Thymus (tissue), 14 donors: Measurements from ENCODE around the gene ZNF530. TPM values are rescaled to one million over a fixed set of nuclear protein-coding genes. Genes with fewer than 3 reads are reported as not detected.

Experiments
- DNase-seq, 9 donors: peaks; one replicate each; pipeline ENCODE4 v3.0.0-alpha.2; 2013; ENCODE audit warnings: low spot score in 9 of 9, low read depth in 6 of 9, missing footprints in 1 of 9
- H3K27ac ChIP-seq, 2 donors: one replicate each; pipeline ENCODE4 v1.5.1; 2013; ENCODE audit warnings: control low read depth in 1 of 2, low read depth in 1 of 2, low read length in 1 of 2, mild to moderate bottlenecking in 1 of 2, moderate library complexity in 1 of 2
- H3K27me3 ChIP-seq, 2 donors: one replicate each; pipeline ENCODE4 v1.5.1; 2013; ENCODE audit warnings: low read length in 1 of 2; ENCODE audit not compliant: control insufficient read depth in 2 of 2, insufficient read depth in 1 of 2
- H3K36me3 ChIP-seq, 2 donors: one replicate each; pipeline ENCODE4 v1.5.1; 2013; ENCODE audit warnings: low read length in 1 of 2, mild to moderate bottlenecking in 1 of 2, moderate library complexity in 1 of 2; ENCODE audit not compliant: control insufficient read depth in 2 of 2, insufficient read depth in 2 of 2
- H3K4me1 ChIP-seq, 2 donors: one replicate each; pipeline ENCODE4 v1.5.1; 2013; ENCODE audit warnings: low read length in 2 of 2; ENCODE audit not compliant: control insufficient read depth in 2 of 2, insufficient read depth in 2 of 2
- H3K4me3 ChIP-seq, 2 donors: one replicate each; pipeline ENCODE4 v1.5.1; 2013; ENCODE audit warnings: low read length in 2 of 2, control low read depth in 1 of 2, mild to moderate bottlenecking in 1 of 2
- H3K9me3 ChIP-seq, 2 donors: one replicate each; pipeline ENCODE4 v1.5.1; 2013; ENCODE audit warnings: low read length in 1 of 2, mild to moderate bottlenecking in 1 of 2; ENCODE audit not compliant: control insufficient read depth in 2 of 2, insufficient read depth in 1 of 2
- WGBS: extraction: QIAGEN DNeasy Blood & Tissue Kit; methylation state at CpG from one replicate; pipeline ENCODE4 v1.1.7; 2013; 5-methylcytosine and 5-hydroxymethylcytosine counted together
- long read RNA-seq, 10 donors: transcript quantifications; one replicate each; lab custom pipeline, GENCODE V29; 2026
- polyA plus RNA-seq: library from polyadenylated mRNA; stranded (reverse); fragments of 200-250 nt; gene quantifications from one replicate; pipeline ENCODE4 v1.2.3, GENCODE V29; 2013
- total RNA-seq: library from RNA; stranded (reverse); fragments of 120-200 nt; gene quantifications from one replicate; pipeline ENCODE4 v1.2.4, GENCODE V29; 2013
- donor health status: healthy.

The ZNF530 gene
- total RNA-seq (6.2 TPM), polyA plus RNA-seq (3.9 TPM)
- long read RNA-seq, donor 1: 0 reads
- long read RNA-seq, donor 2, full-length matches to known transcripts: 8 of 8 reads
- long read RNA-seq, donor 2, partial matches to known transcripts: 0 of 8 reads
- long read RNA-seq, donor 2, other reads (novel, unspliced or antisense): 0 of 8 reads
- long read RNA-seq, donor 3, full-length matches to known transcripts: 5 of 5 reads
- long read RNA-seq, donor 3, partial matches to known transcripts: 0 of 5 reads
- long read RNA-seq, donor 3, other reads (novel, unspliced or antisense): 0 of 5 reads
- long read RNA-seq, donor 4, full-length matches to known transcripts: 5 of 5 reads
- long read RNA-seq, donor 4, partial matches to known transcripts: 0 of 5 reads
- long read RNA-seq, donor 4, other reads (novel, unspliced or antisense): 0 of 5 reads
- long read RNA-seq, donor 5, partial matches to known transcripts: 0 of 1 reads
- long read RNA-seq, donor 5, other reads (novel, unspliced or antisense): 0 of 1 reads
- long read RNA-seq, donor 6, full-length matches to known transcripts: 5 of 5 reads
- long read RNA-seq, donor 6, partial matches to known transcripts: 0 of 5 reads
- long read RNA-seq, donor 6, other reads (novel, unspliced or antisense): 0 of 5 reads
- long read RNA-seq, donor 7, full-length matches to known transcripts: 1 of 1 reads
- long read RNA-seq, donor 7, partial matches to known transcripts: 0 of 1 reads
- long read RNA-seq, donor 7, other reads (novel, unspliced or antisense): 0 of 1 reads
- long read RNA-seq, donor 8, full-length matches to known transcripts: 1 of 1 reads
- long read RNA-seq, donor 8, partial matches to known transcripts: 0 of 1 reads
- long read RNA-seq, donor 8, other reads (novel, unspliced or antisense): 0 of 1 reads
- long read RNA-seq, donor 9, full-length matches to known transcripts: 1 of 1 reads
- long read RNA-seq, donor 9, partial matches to known transcripts: 0 of 1 reads
- long read RNA-seq, donor 9, other reads (novel, unspliced or antisense): 0 of 1 reads
- long read RNA-seq, donor 10: 0 reads

DNA sequence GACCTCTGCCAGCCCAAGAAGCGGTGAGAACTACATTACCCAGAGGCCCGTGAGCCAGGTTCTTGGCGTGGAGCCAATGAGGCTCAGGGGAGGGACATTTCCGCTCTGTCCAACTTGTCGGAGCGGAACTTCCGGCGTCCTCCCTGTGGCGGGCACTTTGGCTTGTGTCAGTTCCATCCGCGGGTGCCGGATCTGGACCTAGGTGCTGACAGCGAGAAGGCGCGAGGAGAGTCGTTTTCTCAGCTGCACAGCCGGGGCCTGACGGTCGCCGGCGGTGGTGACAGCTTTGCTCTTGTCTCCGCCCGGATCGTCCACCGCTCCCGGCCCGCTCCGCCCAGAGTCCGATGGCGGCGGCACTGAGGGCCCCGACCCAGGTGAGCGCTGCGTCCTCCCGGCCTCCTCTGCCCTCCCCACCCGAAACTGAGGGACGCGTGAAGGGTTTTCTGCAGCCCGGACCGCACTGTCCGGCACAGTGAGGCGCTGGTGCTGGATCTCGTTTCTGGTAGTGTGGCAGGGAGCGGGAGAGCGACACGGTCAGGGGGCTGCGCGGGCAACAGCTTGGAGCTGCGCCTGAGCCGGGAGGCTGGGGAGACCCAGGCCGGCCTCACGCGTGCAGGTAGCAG is at the start of gene ZNF530:
Gene ZNF530, plus strand, starts transcription at position 125 of the 623 bp plus-strand sequence. CDS start 4,461 bp downstream, outside the sequence.
- Histone ChIP-seq H3K27ac (no peak within 1 kb of the TSS), H3K9me3 (peaks cover 5 to 6% of the 10 kb centered on the region in 2 donors), H3K36me3 (peaks cover 5 to 16% of the 10 kb centered on the region in 2 donors), H3K27me3 (no peaks in the 10 kb centered on the region), H3K4me1 (peaks cover 8 to 10% of the 10 kb centered on the region in 2 donors), H3K4me3 (peak within 1 kb of the TSS; percentile 76 to 92)
- peak; percentile 65 to 90 (median 78) for DNase-seq
- under 1% methylated on average over 53 of the region's 53 CpGs for WGBS

DNA sequence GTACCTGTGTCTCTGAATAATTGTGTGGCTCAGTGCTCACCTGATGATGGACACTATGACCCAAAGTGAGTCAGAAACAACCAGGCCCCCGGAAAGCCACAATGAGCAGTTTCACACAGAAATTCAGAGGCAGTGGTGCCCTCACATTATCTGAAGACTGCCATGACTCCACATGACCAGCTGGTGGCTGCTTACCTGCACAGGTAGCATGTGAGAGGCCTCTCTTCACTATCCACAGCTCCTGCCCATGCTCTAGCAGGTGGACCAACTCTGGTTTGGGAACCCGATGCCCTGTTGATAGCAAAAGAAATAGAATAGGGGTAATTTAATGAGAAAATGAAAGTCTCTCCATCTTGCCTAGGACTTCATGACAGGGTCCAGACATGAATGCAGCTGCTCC is 47.3 kb upstream of the ZNF530 start:
- H3K4me1 ChIP-seq: no peaks in the 10 kb centered on the region
- H3K27me3 ChIP-seq: no peaks in the 10 kb centered on the region
- 98% methylated on average over 2 of the region's 2 CpGs for WGBS
- peaks cover 68 to 75% of the 10 kb centered on the region in 2 donors for H3K36me3 ChIP-seq
- peaks cover 18 to 26% of the 10 kb centered on the region in 2 donors for H3K9me3 ChIP-seq
- no peak overlapping the region for H3K4me3 ChIP-seq
- no peak for DNase-seq
- no peak overlapping the region for H3K27ac ChIP-seq

GRCh38 chr19:57557659-57558058 is 42.0 kb upstream of the ZNF530 start:
- Histone ChIP-seq H3K4me3 (no peak overlapping the region), H3K4me1 (peaks cover 10 to 14% of the 10 kb centered on the region in 2 donors), H3K27me3 (no peaks in the 10 kb centered on the region), H3K9me3 (peaks cover 7 to 32% of the 10 kb centered on the region in 2 donors), H3K36me3 (peaks cover 30 to 36% of the 10 kb centered on the region in 2 donors), H3K27ac (no peak overlapping the region)
- no peak for DNase-seq
- 95% methylated on average over 5 of the region's 5 CpGs for WGBS

DNA sequence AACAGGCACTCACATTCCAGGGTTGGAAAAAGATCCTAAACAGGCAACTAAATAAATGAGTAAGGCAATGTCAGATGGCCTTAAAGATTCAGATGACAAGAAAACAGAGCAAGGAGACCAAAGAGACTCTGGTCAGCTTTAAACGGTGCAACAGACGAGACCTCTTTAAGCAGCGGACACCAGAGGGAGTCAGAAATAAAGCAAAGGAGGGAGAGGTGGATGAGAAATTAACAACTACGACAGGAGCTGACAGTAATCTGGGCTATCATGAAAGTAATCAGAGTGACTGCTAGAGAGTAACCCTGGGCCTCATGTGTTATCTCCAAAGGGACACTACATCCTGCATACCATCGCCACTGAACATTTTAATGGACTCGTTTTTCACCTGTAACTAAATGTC is 41.2 kb upstream of the ZNF530 start:
- peaks cover 10 to 14% of the 10 kb centered on the region in 2 donors for H3K4me1 ChIP-seq
- no peaks in the 10 kb centered on the region for H3K27me3 ChIP-seq
- no peak for DNase-seq
- peak overlapping the region; percentile 76 to 83 for H3K4me3 ChIP-seq
- H3K27ac ChIP-seq: no peak overlapping the region
- 54% methylated on average over 6 of the region's 6 CpGs for WGBS
- H3K36me3 ChIP-seq: peaks cover 23 to 27% of the 10 kb centered on the region in 2 donors
- H3K9me3 ChIP-seq: peaks cover 5 to 27% of the 10 kb centered on the region in 2 donors

GRCh38 chr19:57559008-57559403 is 40.7 kb upstream of the ZNF530 start:
- H3K36me3 ChIP-seq: peaks cover 19 to 22% of the 10 kb centered on the region in 2 donors
- no peaks in the 10 kb centered on the region for H3K27me3 ChIP-seq
- peak overlapping the region; percentile 76 to 83 for H3K4me3 ChIP-seq
- peak in 2 of 9 donors; percentile 13 to 39 for DNase-seq
- H3K27ac ChIP-seq: peak overlapping the region in 1 of 2 donors; percentile 22
- peaks cover 10 to 14% of the 10 kb centered on the region in 2 donors for H3K4me1 ChIP-seq
- H3K9me3 ChIP-seq: peaks cover 5 to 24% of the 10 kb centered on the region in 2 donors
- WGBS: under 1% methylated on average over 22 of the region's 22 CpGs

DNA sequence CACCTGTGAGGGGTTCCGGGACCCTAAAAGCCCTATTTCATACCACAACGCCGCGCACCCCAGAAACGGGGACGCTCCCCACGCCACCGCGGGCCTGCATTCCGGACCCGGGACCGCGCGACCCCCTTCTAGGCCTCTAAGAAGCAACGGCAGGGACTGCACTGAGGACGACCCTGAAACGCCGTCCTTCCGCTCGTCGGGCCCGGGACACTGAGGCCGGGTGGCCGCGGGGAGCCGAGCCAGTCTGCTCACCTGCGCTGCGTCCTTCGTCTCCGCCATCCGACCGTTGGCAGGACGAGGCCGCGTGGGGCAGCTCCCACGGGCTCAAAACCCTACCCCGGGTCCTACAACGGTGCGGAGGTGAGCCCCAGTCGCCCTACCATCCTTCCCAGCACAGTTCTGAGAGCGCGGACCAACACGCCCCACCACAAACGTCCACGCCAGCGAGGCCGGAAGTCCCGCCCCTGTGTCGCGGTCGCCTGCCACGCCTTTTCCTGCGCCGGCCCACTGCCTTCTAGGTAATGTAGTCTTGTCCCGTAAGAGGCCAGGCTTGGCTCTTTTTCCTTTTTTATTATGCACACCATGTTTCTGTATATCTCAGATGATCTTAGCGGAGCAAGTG is 40.2 kb upstream of the ZNF530 start, which contains the start of gene ZNF550:
Gene ZNF550, minus strand, starts transcription at position 460 of the 622 bp plus-strand sequence. Its CDS starts 181 bp downstream, at position 279.
- H3K4me1 ChIP-seq: peaks cover 10 to 14% of the 10 kb centered on the region in 2 donors
- DNase-seq: peak; percentile 55 to 90 (median 79)
- H3K27ac ChIP-seq: peak within 1 kb of the TSS; percentile 41 to 77
- peak within 1 kb of the TSS; percentile 76 to 83 for H3K4me3 ChIP-seq
- peaks cover 14 to 17% of the 10 kb centered on the region in 2 donors for H3K36me3 ChIP-seq
- H3K9me3 ChIP-seq: peaks cover 4 to 24% of the 10 kb centered on the region in 2 donors
- no peaks in the 10 kb centered on the region for H3K27me3 ChIP-seq
- under 1% methylated on average over 56 of the region's 56 CpGs for WGBS

GRCh38 chr19:57560049-57560491 is 39.6 kb upstream of the ZNF530 start:
- Histone ChIP-seq H3K4me1 (peaks cover 10 to 14% of the 10 kb centered on the region in 2 donors), H3K27me3 (no peaks in the 10 kb centered on the region), H3K36me3 (peaks cover 9 to 12% of the 10 kb centered on the region in 2 donors), H3K9me3 (peaks cover 5 to 23% of the 10 kb centered on the region in 2 donors), H3K4me3 (peak overlapping the region; percentile 76 to 83), H3K27ac (no peak overlapping the region)
- no peak for DNase-seq
- WGBS: 39% methylated on average over 23 of the region's 23 CpGs

GRCh38 chr19:57563547-57563946 is 36.1 kb upstream of the ZNF530 start:
- Histone ChIP-seq H3K4me1 (peaks cover 8 to 10% of the 10 kb centered on the region in 2 donors), H3K27ac (no peak overlapping the region), H3K36me3 (no peaks in the 10 kb centered on the region), H3K9me3 (peaks cover 13 to 29% of the 10 kb centered on the region in 2 donors), H3K27me3 (no peaks in the 10 kb centered on the region), H3K4me3 (no peak overlapping the region)
- no peak for DNase-seq
- 69% methylated on average over 1 of the region's 1 CpG for WGBS
